GM19397 (cell line): ENCODE data around the gene ZXDB.
"Not testable (repeated sequence)": the region's sequence is repeated elsewhere in the genome, so short reads cannot be mapped to it uniquely, and the experiment has no call there.

Source experiments
- ATAC-seq: cut with Tn5 transposase; IDR thresholded peaks from one replicate; pipeline ENCODE4 v1.9.1; 2021; ENCODE audit warnings: mild to moderate bottlenecking, moderate library complexity; ENCODE audit not compliant: unreplicated experiment

The ZXDB gene

DNA sequence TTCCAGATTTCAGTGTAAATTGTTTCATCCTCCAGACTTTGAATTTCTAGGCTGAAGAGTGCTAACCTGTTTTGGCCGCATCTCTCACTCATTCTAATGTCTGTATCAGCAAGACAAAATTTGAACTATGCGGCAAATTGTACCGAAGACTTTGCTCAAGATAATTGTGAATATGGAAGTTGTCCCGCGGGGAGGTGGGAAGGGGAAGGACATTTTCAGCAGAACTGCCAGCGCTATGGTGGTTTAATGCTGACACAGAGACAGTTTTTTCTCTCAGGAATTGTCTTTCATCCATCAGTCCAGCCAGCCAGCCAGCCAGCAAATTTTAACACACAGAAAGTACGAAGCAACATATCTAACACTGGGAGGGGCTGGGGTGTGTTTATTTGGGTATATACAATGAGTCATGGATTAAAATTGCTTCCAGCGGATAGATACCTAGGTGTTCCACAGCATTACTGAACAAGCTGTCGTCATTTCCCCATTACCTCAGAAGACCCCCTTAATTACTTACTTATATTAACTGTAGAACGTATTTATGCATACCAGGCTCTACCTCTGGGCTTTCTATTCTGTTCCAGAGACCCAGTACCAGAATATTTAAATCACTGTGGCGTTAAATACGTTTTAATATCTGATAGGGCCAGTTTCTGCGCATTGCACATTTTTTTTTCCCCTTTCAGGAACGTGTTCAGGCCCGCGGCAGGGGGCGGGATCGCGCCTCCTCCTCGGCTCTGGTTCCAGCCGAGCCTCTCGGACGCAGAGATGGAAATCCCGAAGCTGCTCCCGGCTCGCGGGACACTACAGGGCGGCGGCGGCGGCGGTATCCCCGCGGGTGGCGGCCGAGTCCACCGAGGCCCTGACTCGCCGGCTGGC lies at the start of gene ZXDB:
Gene ZXDB (plus strand): TSS at position 728 of the 876 bp plus-strand sequence. CDS start 38 bp downstream, at position 766.
- peak; percentile 55 for ATAC-seq

- no peak for ATAC-seq
These were observed 26.6 kb upstream of the ZXDB start for GRCh38 chrX:57565198-57565597.

GRCh38 chrX:57573754-57574153 lies 18.1 kb upstream of the ZXDB start:
- no peak for ATAC-seq

GRCh38 chrX:57582948-57583347 lies 8.9 kb upstream of the ZXDB start:
- not testable (repeated sequence) for ATAC-seq

- ATAC-seq: no peak
These were observed 8.3 kb upstream of the ZXDB start for GRCh38 chrX:57583477-57583876.

GRCh38 chrX:57586360-57586759 lies 5.5 kb upstream of the ZXDB start:
- no peak for ATAC-seq

DNA sequence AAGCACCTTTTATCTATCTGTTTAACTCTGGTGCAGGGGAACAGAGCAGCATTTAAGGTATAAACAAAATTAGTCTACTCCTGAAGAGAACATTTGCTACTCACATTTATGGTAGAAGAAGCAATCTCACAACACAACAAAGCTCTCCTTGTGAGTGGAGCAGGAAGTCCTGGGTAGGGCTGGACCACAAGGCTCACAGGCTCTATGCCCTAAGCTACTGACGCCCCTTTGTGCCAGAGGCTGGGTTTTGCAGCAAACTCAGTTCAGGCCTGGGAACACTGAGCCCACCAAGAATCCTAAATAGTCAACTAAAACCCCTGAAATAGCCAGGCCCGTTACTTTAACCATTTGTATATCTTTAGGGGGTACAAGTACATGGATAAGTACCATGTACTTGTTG lies 4.7 kb upstream of the ZXDB start:
- ATAC-seq: no peak

- ATAC-seq: no peak
These were observed 4.2 kb upstream of the ZXDB start for GRCh38 chrX:57587607-57588006.

GRCh38 chrX:57592160-57592893 lies 516 bp downstream of the ZXDB start:
- ATAC-seq: peak; percentile 82

GRCh38 chrX:57592894-57593215 lies 1.0 kb downstream of the ZXDB start:
- peak; percentile 41 for ATAC-seq

GRCh38 chrX:57595381-57595811 lies 3.6 kb downstream of the ZXDB start:
- no peak for ATAC-seq

- no peak for ATAC-seq
These were observed 4.3 kb downstream of the ZXDB start for GRCh38 chrX:57596109-57596508.

- ATAC-seq: no peak
These were observed 4.7 kb downstream of the ZXDB start for GRCh38 chrX:57596516-57596915.

DNA sequence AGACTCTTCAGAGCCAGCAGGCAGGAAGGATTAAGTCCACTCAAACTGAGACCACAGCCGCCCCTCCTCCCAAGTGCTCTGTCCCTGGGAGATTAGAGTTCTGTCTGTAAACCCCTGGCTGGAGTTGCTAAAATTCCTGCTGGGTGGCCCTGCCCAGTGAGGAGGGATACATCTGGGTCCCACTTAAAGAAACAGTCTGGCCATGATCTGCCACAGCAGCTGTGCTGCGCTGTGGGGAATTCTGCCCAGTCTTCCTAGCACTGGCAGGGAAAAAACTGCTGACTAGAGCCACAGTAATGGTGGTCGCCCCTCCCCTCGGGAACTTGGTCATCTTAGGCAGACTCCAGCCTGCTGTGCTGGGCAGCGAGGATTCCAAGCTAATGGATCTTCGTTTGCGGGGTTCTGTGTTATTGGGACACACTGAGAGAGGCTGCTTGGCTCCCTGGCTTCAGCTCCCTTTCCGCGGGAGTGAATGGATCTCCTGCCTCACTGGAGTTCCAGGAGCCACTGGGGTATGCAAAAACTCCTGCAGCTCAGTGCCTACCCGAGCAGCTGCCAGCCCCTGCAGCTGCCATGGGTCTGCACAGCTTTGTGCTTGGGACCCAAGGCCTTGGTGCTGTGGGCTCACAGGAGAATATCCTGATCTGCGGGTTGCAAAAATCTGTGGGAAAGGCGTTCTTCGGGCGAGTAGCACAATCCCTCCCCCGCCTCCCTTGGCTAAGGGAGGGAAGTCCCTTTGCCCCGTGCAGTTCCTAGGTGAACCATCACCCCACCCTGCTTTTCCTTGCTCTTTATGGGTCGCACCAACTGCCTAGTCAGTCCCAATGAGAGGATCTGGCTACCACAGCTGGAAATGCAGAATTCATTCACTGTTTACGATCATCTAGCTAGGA lies 15.7 kb downstream of the ZXDB start:
- no peak for ATAC-seq

DNA sequence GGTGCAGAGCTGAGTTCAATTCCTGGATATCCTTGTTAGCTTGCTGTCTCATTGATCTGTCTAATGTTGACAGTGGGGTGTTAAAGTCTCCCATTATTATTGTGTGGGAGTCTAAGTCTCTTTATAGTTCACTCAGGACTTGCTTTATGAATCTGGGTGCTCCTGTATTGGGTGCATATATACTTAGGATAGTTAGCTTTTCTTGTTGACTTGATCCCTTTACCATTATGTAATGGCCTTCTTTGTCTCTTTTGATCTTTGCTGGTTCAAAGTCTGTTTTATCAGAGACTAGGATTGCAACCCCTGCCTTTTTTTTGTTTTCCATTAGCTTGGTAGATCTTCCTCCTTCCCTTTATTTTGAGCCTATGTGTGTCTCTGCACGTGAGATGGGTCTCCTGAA lies 21.5 kb downstream of the ZXDB start:
- ATAC-seq: not testable (repeated sequence)

GRCh38 chrX:57629438-57629837 lies 37.6 kb downstream of the ZXDB start:
- not testable (repeated sequence) for ATAC-seq

- ATAC-seq: no peak
These were observed 48.8 kb downstream of the ZXDB start for GRCh38 chrX:57640674-57641016.

DNA sequence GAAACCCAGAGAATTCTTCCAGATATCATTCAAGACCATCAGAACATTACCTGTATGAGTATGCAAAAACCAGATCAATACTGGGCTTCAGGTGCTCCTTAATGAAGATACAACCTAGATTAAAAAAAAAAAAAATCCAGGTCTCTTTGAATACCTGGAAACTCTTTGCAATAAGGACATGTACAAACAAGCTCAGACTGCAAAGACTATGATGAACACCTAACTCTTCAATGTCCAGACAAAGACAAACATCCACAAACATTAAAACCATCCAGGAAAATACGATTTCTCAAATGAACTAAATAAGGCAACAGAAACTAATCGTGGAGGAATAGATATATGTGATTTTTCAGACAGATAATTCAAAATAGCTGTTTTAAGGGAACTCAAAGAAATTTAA lies 49.5 kb downstream of the ZXDB start:
- ATAC-seq: no peak

GRCh38 chrX:57643698-57644097 lies 51.9 kb downstream of the ZXDB start:
- ATAC-seq: no peak

DNA sequence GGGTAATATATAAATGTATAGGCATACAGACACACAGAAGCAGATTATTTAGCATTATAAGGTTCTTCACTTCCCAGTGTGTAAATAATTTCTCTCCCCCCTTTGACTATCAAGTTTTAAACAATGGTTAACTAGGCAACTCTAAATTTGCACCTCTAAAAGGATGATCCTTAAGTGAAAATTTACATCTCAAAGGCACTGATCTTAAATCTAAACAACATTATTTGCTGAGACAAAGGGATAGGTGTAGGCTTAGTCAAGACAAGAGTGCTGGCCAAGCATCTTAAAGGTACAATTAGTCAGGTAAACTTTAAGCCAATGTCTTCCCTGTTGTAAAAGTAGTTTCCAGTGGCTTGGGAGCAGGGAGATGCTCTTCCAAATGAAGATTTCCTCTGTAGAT lies 55.2 kb downstream of the ZXDB start:
- no peak for ATAC-seq
